Ovary (tissue), 3 donors: ENCODE measurements around the gene SCYGR1.

Source experiments
- EP300 ChIP-seq: sonication (generic); formaldehyde crosslinking; IDR thresholded peaks from one replicate; pipeline ENCODE4 v1.6.1; 2017; ENCODE audit warnings: antibody characterized with exemption
- POLR2A ChIP-seq: fragments of 450-650 bp; IDR thresholded peaks from one replicate; pipeline ENCODE4 v1.6.1; 2017; ENCODE audit warnings: antibody characterized with exemption, mild to moderate bottlenecking, moderate library complexity
- TF ChIP-seq, protein P1 (sequence below), 3 donors: fragments of 450-650 bp in 2 of 3; fragments of 200-600 bp in 1 of 3; IDR thresholded peaks; one replicate each; pipeline versions ENCODE4 v1.5.1 to v1.8.0; 2016 to 2022; ENCODE audit warnings: antibody characterized with exemption in 3 of 3, mild to moderate bottlenecking in 1 of 3
- donor health status: DM: no; HTN: no; CAD: no.

DNA sequence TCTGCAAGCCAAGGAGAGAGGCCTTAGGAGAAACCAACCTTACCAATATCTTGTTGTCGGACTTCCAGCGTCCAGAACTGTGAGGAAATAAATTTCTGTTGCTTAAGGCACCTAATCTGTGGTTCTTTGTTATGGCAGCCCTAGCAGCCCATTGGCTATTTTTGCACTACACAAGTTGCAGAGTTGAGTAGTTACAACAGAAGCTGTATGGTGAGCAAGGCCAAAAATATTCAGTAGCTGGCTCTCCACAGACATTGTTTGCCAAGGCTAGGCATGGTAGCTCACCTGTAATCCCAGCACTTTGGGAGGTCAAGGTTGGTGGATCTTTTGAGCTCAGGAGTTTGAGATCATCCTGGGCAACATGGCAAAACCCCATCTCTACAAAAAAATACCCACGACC lies 27.1 kb upstream of the SCYGR1 start:
- TF ChIP-seq, protein P1, sequence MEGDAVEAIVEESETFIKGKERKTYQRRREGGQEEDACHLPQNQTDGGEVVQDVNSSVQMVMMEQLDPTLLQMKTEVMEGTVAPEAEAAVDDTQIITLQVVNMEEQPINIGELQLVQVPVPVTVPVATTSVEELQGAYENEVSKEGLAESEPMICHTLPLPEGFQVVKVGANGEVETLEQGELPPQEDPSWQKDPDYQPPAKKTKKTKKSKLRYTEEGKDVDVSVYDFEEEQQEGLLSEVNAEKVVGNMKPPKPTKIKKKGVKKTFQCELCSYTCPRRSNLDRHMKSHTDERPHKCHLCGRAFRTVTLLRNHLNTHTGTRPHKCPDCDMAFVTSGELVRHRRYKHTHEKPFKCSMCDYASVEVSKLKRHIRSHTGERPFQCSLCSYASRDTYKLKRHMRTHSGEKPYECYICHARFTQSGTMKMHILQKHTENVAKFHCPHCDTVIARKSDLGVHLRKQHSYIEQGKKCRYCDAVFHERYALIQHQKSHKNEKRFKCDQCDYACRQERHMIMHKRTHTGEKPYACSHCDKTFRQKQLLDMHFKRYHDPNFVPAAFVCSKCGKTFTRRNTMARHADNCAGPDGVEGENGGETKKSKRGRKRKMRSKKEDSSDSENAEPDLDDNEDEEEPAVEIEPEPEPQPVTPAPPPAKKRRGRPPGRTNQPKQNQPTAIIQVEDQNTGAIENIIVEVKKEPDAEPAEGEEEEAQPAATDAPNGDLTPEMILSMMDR (IDR thresholded peaks at IDR 0.05), result no peak
- TF ChIP-seq POLR2A (no peak), EP300 (no peak)
